ENCODE data around the gene MS4A12. TPM values are rescaled to one million over a fixed set of nuclear protein-coding genes. Genes with fewer than 3 reads are reported as not detected.

The MS4A12 gene
- total RNA-seq, 1 donor from 2014 or later, result not detected

GRCh38 chr11:60459345-60459744 is 33.2 kb upstream of the MS4A12 start:
- Mint-ChIP-seq H3K4me3 (ENCODE audit: unreplicated experiment) (no peak overlapping the region), H3K36me3 (ENCODE audit: low read depth, unreplicated experiment) (no peaks in the 10 kb centered on the region), H3K9me3 (ENCODE audit: unreplicated experiment) (no peaks in the 10 kb centered on the region), H3K27ac (ENCODE audit: unreplicated experiment) (no peak overlapping the region), H3K4me1 (ENCODE audit: low read depth, unreplicated experiment) (no peaks in the 10 kb centered on the region), H3K27me3 (ENCODE audit: low read depth, unreplicated experiment) (peaks cover 19% of the 10 kb centered on the region)
- Histone ChIP-seq H3K36me3 (ENCODE audit: insufficient read depth, low read length) (no peaks in the 10 kb centered on the region), H3K27me3 (ENCODE audit: insufficient read depth, low read length) (no peaks in the 10 kb centered on the region), H3K4me2 (ENCODE audit: low read length) (no peak overlapping the region), H4K20me1 (ENCODE audit: insufficient read depth, low read length) (no peaks in the 10 kb centered on the region), H3K9me3 (ENCODE audit: insufficient read depth, low read depth, low read length) (no peaks in the 10 kb centered on the region), H3K9ac (ENCODE audit: low read length) (no peak overlapping the region), H3K79me2 (ENCODE audit: insufficient read depth, low read length) (no peaks in the 10 kb centered on the region), H3K27ac (ENCODE audit: low read depth, low read length) (no peak overlapping the region), H3K4me3 (ENCODE audit: insufficient read depth, low read depth, low read length) (no peak overlapping the region), H2AFZ (ENCODE audit: low read depth, low read length) (no peak overlapping the region), H3K4me1 (ENCODE audit: insufficient read depth, low read length) (no peaks in the 10 kb centered on the region)
- TF ChIP-seq CTCF (IDR thresholded peaks at IDR 0.05; ENCODE audit: insufficient read depth, low read depth, low read length), result no peak
- TF ChIP-seq EZH2 (IDR thresholded peaks at IDR 0.05; ENCODE audit: insufficient read depth, low read length), result no peak
- DNase-seq (ENCODE audit: low read depth) (no peak), FAIRE-seq (no peak)

- Histone ChIP-seq H3K36me3 (ENCODE audit: insufficient read depth, low read length) (no peaks in the 10 kb centered on the region), H3K4me3 (ENCODE audit: insufficient read depth, low read depth, low read length) (no peak overlapping the region), H3K27me3 (ENCODE audit: insufficient read depth, low read length) (no peaks in the 10 kb centered on the region), H3K4me2 (ENCODE audit: low read length) (no peak overlapping the region), H2AFZ (ENCODE audit: low read depth, low read length) (no peak overlapping the region), H3K9ac (ENCODE audit: low read length) (no peak overlapping the region), H3K27ac (ENCODE audit: low read depth, low read length) (no peak overlapping the region), H3K4me1 (ENCODE audit: insufficient read depth, low read length) (no peaks in the 10 kb centered on the region), H4K20me1 (ENCODE audit: insufficient read depth, low read length) (no peaks in the 10 kb centered on the region), H3K79me2 (ENCODE audit: insufficient read depth, low read length) (no peaks in the 10 kb centered on the region), H3K9me3 (ENCODE audit: insufficient read depth, low read depth, low read length) (no peaks in the 10 kb centered on the region)
- peaks cover 9% of the 10 kb centered on the region for H3K27me3 Mint-ChIP-seq (ENCODE audit: low read depth, unreplicated experiment)
- H3K36me3 Mint-ChIP-seq (ENCODE audit: low read depth, unreplicated experiment), result no peaks in the 10 kb centered on the region
- no peaks in the 10 kb centered on the region for H3K4me1 Mint-ChIP-seq (ENCODE audit: low read depth, unreplicated experiment)
- FAIRE-seq (no peak), DNase-seq (ENCODE audit: low read depth) (no peak)
- H3K27ac Mint-ChIP-seq (ENCODE audit: unreplicated experiment), result no peak overlapping the region
- no peaks in the 10 kb centered on the region for H3K9me3 Mint-ChIP-seq (ENCODE audit: unreplicated experiment)
- H3K4me3 Mint-ChIP-seq (ENCODE audit: unreplicated experiment), result no peak overlapping the region
- TF ChIP-seq EZH2 (IDR thresholded peaks at IDR 0.05; ENCODE audit: insufficient read depth, low read length) (no peak), CTCF (IDR thresholded peaks at IDR 0.05; ENCODE audit: insufficient read depth, low read depth, low read length) (no peak)
These were observed 23.7 kb upstream of the MS4A12 start for GRCh38 chr11:60468829-60469228.

GRCh38 chr11:60469723-60470122 is 22.9 kb upstream of the MS4A12 start:
- Mint-ChIP-seq H3K9me3 (ENCODE audit: unreplicated experiment) (no peaks in the 10 kb centered on the region), H3K4me3 (ENCODE audit: unreplicated experiment) (no peak overlapping the region), H3K4me1 (ENCODE audit: low read depth, unreplicated experiment) (no peaks in the 10 kb centered on the region), H3K27me3 (ENCODE audit: low read depth, unreplicated experiment) (peaks cover 4% of the 10 kb centered on the region), H3K36me3 (ENCODE audit: low read depth, unreplicated experiment) (no peaks in the 10 kb centered on the region), H3K27ac (ENCODE audit: unreplicated experiment) (no peak overlapping the region)
- Histone ChIP-seq H3K27ac (ENCODE audit: low read depth, low read length) (no peak overlapping the region), H4K20me1 (ENCODE audit: insufficient read depth, low read length) (no peaks in the 10 kb centered on the region), H3K9me3 (ENCODE audit: insufficient read depth, low read depth, low read length) (no peaks in the 10 kb centered on the region), H3K36me3 (ENCODE audit: insufficient read depth, low read length) (no peaks in the 10 kb centered on the region), H3K4me3 (ENCODE audit: insufficient read depth, low read depth, low read length) (no peak overlapping the region), H2AFZ (ENCODE audit: low read depth, low read length) (no peak overlapping the region), H3K4me1 (ENCODE audit: insufficient read depth, low read length) (no peaks in the 10 kb centered on the region), H3K27me3 (ENCODE audit: insufficient read depth, low read length) (no peaks in the 10 kb centered on the region), H3K79me2 (ENCODE audit: insufficient read depth, low read length) (no peaks in the 10 kb centered on the region), H3K4me2 (ENCODE audit: low read length) (no peak overlapping the region), H3K9ac (ENCODE audit: low read length) (no peak overlapping the region)
- FAIRE-seq, result no peak
- no peak for TF ChIP-seq CTCF (IDR thresholded peaks at IDR 0.05; ENCODE audit: insufficient read depth, low read depth, low read length)
- TF ChIP-seq EZH2 (IDR thresholded peaks at IDR 0.05; ENCODE audit: insufficient read depth, low read length), result no peak
- DNase-seq (ENCODE audit: low read depth), result no peak
